Measurements from ENCODE around the gene ITCH. TPM values are rescaled to one million over a fixed set of nuclear protein-coding genes. Genes with fewer than 3 reads are reported as not detected.
A peak's percentile ranks its signal among the peaks of the same experiment; 100 is the strongest.

The ITCH gene
- total and polyA plus RNA-seq, 2 experiments from 2014 or later, result 31.0 to 47.7 TPM

GRCh38 chr20:34468951-34469350, 105.9 kb downstream of the ITCH start:
- Histone ChIP-seq H2AFZ (no peak overlapping the region), H3F3A (ENCODE audit: insufficient read depth) (peaks cover 34% of the 10 kb centered on the region), H4K20me1 (ENCODE audit: insufficient read depth) (no peaks in the 10 kb centered on the region), H3K4me2 (ENCODE audit: unreplicated experiment) (no peak overlapping the region), H3K36me3 (ENCODE audit: low read depth) (peaks cover 45% of the 10 kb centered on the region), H3K9me3 (ENCODE audit: low read depth) (no peaks in the 10 kb centered on the region), H3K9me2 (ENCODE audit: insufficient read depth) (no peaks in the 10 kb centered on the region), H3K4me3 (no peak overlapping the region), H3K27ac (no peak overlapping the region), H3K9ac (no peak overlapping the region), H3K4me1 (ENCODE audit: insufficient read depth) (peaks cover 21% of the 10 kb centered on the region), H3K79me2 (ENCODE audit: insufficient read depth) (peaks cover 80% of the 10 kb centered on the region), H3K27me3 (replicated peaks; ENCODE audit: insufficient read depth) (no peaks in the 10 kb centered on the region)
- WGBS, 2 experiments (ENCODE audit: low coverage in 1 of 2, low lambda C conversion rate in 2 of 2, missing lambda C conversion rate in 2 of 2), result 100% methylated on average over 1 of the region's 1 CpG
- in situ Hi-C loops (cut with MboI), result no loop called here
- no peak for DNase-seq
- TF ChIP-seq EZH2 (IDR thresholded peaks at IDR 0.05; ENCODE audit: insufficient read depth, poor library complexity, severe bottlenecking), result no peak
- no peak for TF ChIP-seq EZH2phosphoT487 (IDR thresholded peaks at IDR 0.05; ENCODE audit: insufficient read depth, low read depth)

GRCh38 chr20:34472246-34472925, 109.3 kb downstream of the ITCH start:
- Histone ChIP-seq H4K20me1 (ENCODE audit: insufficient read depth) (no peaks in the 10 kb centered on the region; the same call in 1 of the 2 replicates), H3K79me2 (ENCODE audit: insufficient read depth) (peaks cover 56% of the 10 kb centered on the region), H3K27me3 (replicated peaks; ENCODE audit: insufficient read depth) (no peaks in the 10 kb centered on the region), H3K4me2 (ENCODE audit: unreplicated experiment) (peak overlapping the region; percentile 61), H3F3A (ENCODE audit: insufficient read depth) (peaks cover 46% of the 10 kb centered on the region), H3K9me2 (ENCODE audit: insufficient read depth) (no peaks in the 10 kb centered on the region), H3K4me1 (ENCODE audit: insufficient read depth) (peaks cover 29% of the 10 kb centered on the region), H3K27ac (peak overlapping the region; percentile 72), H3K9ac (peak overlapping the region; percentile 31), H2AFZ (no peak overlapping the region), H3K9me3 (ENCODE audit: low read depth) (no peaks in the 10 kb centered on the region), H3K36me3 (ENCODE audit: low read depth) (peaks cover 26% of the 10 kb centered on the region), H3K4me3 (peak overlapping the region; percentile 28; the same call in 1 of the 2 replicates)
- WGBS, 2 experiments (ENCODE audit: low coverage in 1 of 2, low lambda C conversion rate in 2 of 2, missing lambda C conversion rate in 2 of 2), result 29 to 31% methylated on average over 6 of the region's 6 CpGs
- peak; percentile 85 for DNase-seq
- TF ChIP-seq EZH2phosphoT487 (IDR thresholded peaks at IDR 0.05; ENCODE audit: insufficient read depth, low read depth) (no peak), EZH2 (IDR thresholded peaks at IDR 0.05; ENCODE audit: insufficient read depth, poor library complexity, severe bottlenecking) (no peak)
- in situ Hi-C loops (cut with MboI), result no loop called here

GRCh38 chr20:34473262-34473883, 110.3 kb downstream of the ITCH start:
- Histone ChIP-seq H3K9ac (peak overlapping the region; percentile 31), H3K27ac (peak overlapping the region; percentile 72), H3K79me2 (ENCODE audit: insufficient read depth) (peaks cover 55% of the 10 kb centered on the region), H3F3A (ENCODE audit: insufficient read depth) (peaks cover 46% of the 10 kb centered on the region), H3K27me3 (replicated peaks; ENCODE audit: insufficient read depth) (no peaks in the 10 kb centered on the region), H3K9me2 (ENCODE audit: insufficient read depth) (no peaks in the 10 kb centered on the region), H3K4me2 (ENCODE audit: unreplicated experiment) (peak overlapping the region; percentile 61), H3K9me3 (ENCODE audit: low read depth) (no peaks in the 10 kb centered on the region), H3K4me3 (peak overlapping the region; percentile 28; the same call in 1 of the 2 replicates), H3K36me3 (ENCODE audit: low read depth) (peaks cover 28% of the 10 kb centered on the region), H4K20me1 (ENCODE audit: insufficient read depth) (no peaks in the 10 kb centered on the region; the same call in 1 of the 2 replicates), H2AFZ (no peak overlapping the region), H3K4me1 (ENCODE audit: insufficient read depth) (peaks cover 29% of the 10 kb centered on the region)
- in situ Hi-C loops (cut with MboI), result no loop called here
- WGBS, 2 experiments (ENCODE audit: low coverage in 1 of 2, low lambda C conversion rate in 2 of 2, missing lambda C conversion rate in 2 of 2), result 53% methylated on average over 5 of the region's 5 CpGs
- TF ChIP-seq EZH2 (IDR thresholded peaks at IDR 0.05; ENCODE audit: insufficient read depth, poor library complexity, severe bottlenecking), result no peak
- TF ChIP-seq EZH2phosphoT487 (IDR thresholded peaks at IDR 0.05; ENCODE audit: insufficient read depth, low read depth), result no peak
- peak; percentile 86 for DNase-seq

- peaks cover 39% of the 10 kb centered on the region for H3F3A ChIP-seq (ENCODE audit: insufficient read depth)
- no peaks in the 10 kb centered on the region for H3K9me2 ChIP-seq (ENCODE audit: insufficient read depth)
- peaks cover 37% of the 10 kb centered on the region for H3K79me2 ChIP-seq (ENCODE audit: insufficient read depth)
- 0 out of 2 replicates have a peak overlapping the region, but pooled peaks have one; percentile 19 for H3K4me3 ChIP-seq
- in situ Hi-C loops (cut with MboI), result no loop called here
- H3K27ac ChIP-seq, result peak overlapping the region; percentile 34
- no peak for TF ChIP-seq EZH2phosphoT487 (IDR thresholded peaks at IDR 0.05; ENCODE audit: insufficient read depth, low read depth)
- TF ChIP-seq EZH2 (IDR thresholded peaks at IDR 0.05; ENCODE audit: insufficient read depth, poor library complexity, severe bottlenecking), result no peak
- peak; percentile 70 for DNase-seq
- peak overlapping the region; percentile 87 for H3K4me2 ChIP-seq (ENCODE audit: unreplicated experiment)
- peaks cover 37% of the 10 kb centered on the region for H3K36me3 ChIP-seq (ENCODE audit: low read depth)
- H3K27me3 ChIP-seq (replicated peaks; ENCODE audit: insufficient read depth), result no peaks in the 10 kb centered on the region
- no peaks in the 10 kb centered on the region for H3K9me3 ChIP-seq (ENCODE audit: low read depth)
- peak overlapping the region; percentile 40; the same call in 1 of the 2 replicates for H3K9ac ChIP-seq
- WGBS, 2 experiments (ENCODE audit: low coverage in 1 of 2, low lambda C conversion rate in 2 of 2, missing lambda C conversion rate in 2 of 2), result 6% methylated on average over 37 to 38 of the region's 38 CpGs
- no peaks in the 10 kb centered on the region; the same call in 1 of the 2 replicates for H4K20me1 ChIP-seq (ENCODE audit: insufficient read depth)
- H2AFZ ChIP-seq, result peak overlapping the region; percentile 45
- H3K4me1 ChIP-seq (ENCODE audit: insufficient read depth), result peaks cover 29% of the 10 kb centered on the region
These were observed 113.1 kb downstream of the ITCH start for GRCh38 chr20:34475979-34476736.
